IPS DF 4.7 (cell line): ENCODE results near the gene MBNL2.
"Not testable (repeated sequence)": the region's sequence is repeated elsewhere in the genome, so short reads cannot be mapped to it uniquely, and the experiment has no call there.

Experiments
- DNase-seq: peaks from one replicate; pipeline ENCODE4 v3.0.0-alpha.2; 2013; ENCODE audit warnings: low spot score; ENCODE audit errors: extremely low read depth

Gene MBNL2

GRCh38 chr13:97207252-97207651 is 14.9 kb upstream of the MBNL2 start:
- not testable (repeated sequence) for DNase-seq

- no peak for DNase-seq
Observed at GRCh38 chr13:97211300-97211699, 10.8 kb upstream of the MBNL2 start.

- DNase-seq = no peak
Observed at GRCh38 chr13:97212004-97212403, 10.1 kb upstream of the MBNL2 start.

GRCh38 chr13:97212601-97213040 is 9.5 kb upstream of the MBNL2 start:
- DNase-seq = no peak

GRCh38 chr13:97214921-97215320 is 7.2 kb upstream of the MBNL2 start:
- DNase-seq = no peak

- DNase-seq = no peak
Observed at GRCh38 chr13:97215325-97215724, 6.8 kb upstream of the MBNL2 start.

- DNase-seq = no peak
Observed at GRCh38 chr13:97219226-97219625, 2.9 kb upstream of the MBNL2 start.

GRCh38 chr13:97220151-97220900 is 1.8 kb upstream of the MBNL2 start:
- no peak for DNase-seq

GRCh38 chr13:97221046-97221445 is 1.1 kb upstream of the MBNL2 start:
- DNase-seq = no peak

GRCh38 chr13:97221466-97221865 is 667 bp upstream of the MBNL2 start:
- no peak for DNase-seq

- DNase-seq = no peak
Observed at GRCh38 chr13:97223037-97223710, 1.0 kb downstream of the MBNL2 start.

- no peak for DNase-seq
Observed at GRCh38 chr13:97223711-97224541, 1.8 kb downstream of the MBNL2 start.

- no peak for DNase-seq
Observed at GRCh38 chr13:97224544-97225300, 2.6 kb downstream of the MBNL2 start.

GRCh38 chr13:97225533-97225932 is 3.4 kb downstream of the MBNL2 start:
- DNase-seq = no peak

- DNase-seq = no peak
Observed at GRCh38 chr13:97226013-97226412, 3.9 kb downstream of the MBNL2 start.

GRCh38 chr13:97226788-97227627 is 4.9 kb downstream of the MBNL2 start:
- peak; percentile 36 for DNase-seq

GRCh38 chr13:97228850-97229521 is 6.9 kb downstream of the MBNL2 start:
- no peak for DNase-seq

GRCh38 chr13:97229699-97230098 is 7.6 kb downstream of the MBNL2 start:
- DNase-seq = no peak

- DNase-seq = no peak
Observed at GRCh38 chr13:97231118-97231828, 9.1 kb downstream of the MBNL2 start.
